Measurements from ENCODE around the gene PLEKHG4B.

GRCh38 chr5:218457-219291 is 126.7 kb downstream of the PLEKHG4B start:
- TF ChIP-seq USF2 (IDR thresholded peaks at IDR 0.05; ENCODE audit: borderline replicate concordance, low read depth, low read length) (no peak), EZH2phosphoT487 (IDR thresholded peaks at IDR 0.05; ENCODE audit: borderline replicate concordance, low read depth) (no peak), FOXJ3 (CRISPR knock-in tag; IDR thresholded peaks at IDR 0.05) (no peak), SIN3A (IDR thresholded peaks at IDR 0.05; ENCODE audit: borderline replicate concordance, low read depth, low read length) (no peak), MEF2A (IDR thresholded peaks at IDR 0.05; ENCODE audit: borderline replicate concordance, low read depth) (no peak), RCOR1 (IDR thresholded peaks at IDR 0.05; ENCODE audit: low read length) (no peak), JUND (IDR thresholded peaks at IDR 0.05) (no peak), TAF1 (IDR thresholded peaks at IDR 0.05; ENCODE audit: borderline replicate concordance, low read depth, low read length) (no peak)
- TF ChIP-seq, protein P1, sequence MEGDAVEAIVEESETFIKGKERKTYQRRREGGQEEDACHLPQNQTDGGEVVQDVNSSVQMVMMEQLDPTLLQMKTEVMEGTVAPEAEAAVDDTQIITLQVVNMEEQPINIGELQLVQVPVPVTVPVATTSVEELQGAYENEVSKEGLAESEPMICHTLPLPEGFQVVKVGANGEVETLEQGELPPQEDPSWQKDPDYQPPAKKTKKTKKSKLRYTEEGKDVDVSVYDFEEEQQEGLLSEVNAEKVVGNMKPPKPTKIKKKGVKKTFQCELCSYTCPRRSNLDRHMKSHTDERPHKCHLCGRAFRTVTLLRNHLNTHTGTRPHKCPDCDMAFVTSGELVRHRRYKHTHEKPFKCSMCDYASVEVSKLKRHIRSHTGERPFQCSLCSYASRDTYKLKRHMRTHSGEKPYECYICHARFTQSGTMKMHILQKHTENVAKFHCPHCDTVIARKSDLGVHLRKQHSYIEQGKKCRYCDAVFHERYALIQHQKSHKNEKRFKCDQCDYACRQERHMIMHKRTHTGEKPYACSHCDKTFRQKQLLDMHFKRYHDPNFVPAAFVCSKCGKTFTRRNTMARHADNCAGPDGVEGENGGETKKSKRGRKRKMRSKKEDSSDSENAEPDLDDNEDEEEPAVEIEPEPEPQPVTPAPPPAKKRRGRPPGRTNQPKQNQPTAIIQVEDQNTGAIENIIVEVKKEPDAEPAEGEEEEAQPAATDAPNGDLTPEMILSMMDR (IDR thresholded peaks at IDR 0.05): no peak

Measured in SK-N-SH (cell line).